ENCODE data around the gene ZNF536. TPM values are rescaled to one million over a fixed set of nuclear protein-coding genes. Genes with fewer than 3 reads are reported as not detected.

The ZNF536 gene
- total RNA-seq, 4 donors from 2014 or later = 0.51 to 1.0 (median 0.77) TPM

- peak in 1 of 2 donors; percentile 66 for DNase-seq (ENCODE audit: low spot score in 2 of 2)
- intact Hi-C loops (cut with DNase I; ENCODE audit: low total_unique reads) = no loop called here
- no peak for TF ChIP-seq CTCF (IDR thresholded peaks at IDR 0.05)
- TF ChIP-seq POLR2A (IDR thresholded peaks at IDR 0.05) = no peak
- 95 to 98% methylated on average over 6 of the region's 6 CpGs for WGBS, 2 donors
- no peak overlapping the region for H3K4me3 ChIP-seq (ENCODE audit: low read depth, poor library complexity, severe bottlenecking)
Measured at GRCh38 chr19:30430206-30430734, 58.1 kb downstream of the ZNF536 start.

- WGBS, 2 donors = 83 to 85% methylated on average over 8 of the region's 8 CpGs
- DNase-seq (ENCODE audit: low spot score in 2 of 2) = no peak
Measured at GRCh38 chr19:30431591-30431990, 59.4 kb downstream of the ZNF536 start.

GRCh38 chr19:30434797-30435594, 62.8 kb downstream of the ZNF536 start:
- DNase-seq (ENCODE audit: low spot score in 2 of 2) = peak in 1 of 2 donors; percentile 5
- WGBS, 2 donors = 92 to 93% methylated on average over 4 of the region's 4 CpGs
- peak in 1 of 3 donors; percentile 31 for TF ChIP-seq CTCF (IDR thresholded peaks at IDR 0.05)
- TF ChIP-seq POLR2A (IDR thresholded peaks at IDR 0.05) = no peak
- no peak overlapping the region for H3K4me3 ChIP-seq (ENCODE audit: low read depth, poor library complexity, severe bottlenecking)
- intact Hi-C loops (cut with DNase I; ENCODE audit: low total_unique reads) = no loop called here

More at GRCh38 chr19:30431591-30431990, 59.4 kb downstream of the ZNF536 start:
- TF ChIP-seq POLR2A (IDR thresholded peaks at IDR 0.05) = no peak
- TF ChIP-seq CTCF (IDR thresholded peaks at IDR 0.05) = no peak
- intact Hi-C loops (cut with DNase I; ENCODE audit: low total_unique reads) = no loop called here
- H3K4me3 ChIP-seq (ENCODE audit: low read depth, poor library complexity, severe bottlenecking) = no peak overlapping the region

- WGBS, 2 donors = 52 to 54% methylated on average over 2 of the region's 2 CpGs
- intact Hi-C loops (cut with DNase I; ENCODE audit: low total_unique reads) = no loop called here
- H3K4me3 ChIP-seq (ENCODE audit: low read depth, poor library complexity, severe bottlenecking) = no peak overlapping the region
- no peak for TF ChIP-seq CTCF (IDR thresholded peaks at IDR 0.05)
- TF ChIP-seq POLR2A (IDR thresholded peaks at IDR 0.05) = no peak
- peak in 1 of 2 donors; percentile 52 for DNase-seq (ENCODE audit: low spot score in 2 of 2)
Measured at GRCh38 chr19:30437869-30438268, 65.7 kb downstream of the ZNF536 start.

- intact Hi-C loops (cut with DNase I; ENCODE audit: low total_unique reads) = no loop called here
- peak in 1 of 2 donors; percentile 36 for DNase-seq (ENCODE audit: low spot score in 2 of 2)
- 74 to 76% methylated on average over 12 of the region's 12 CpGs for WGBS, 2 donors
- H3K4me3 ChIP-seq (ENCODE audit: low read depth, poor library complexity, severe bottlenecking) = no peak overlapping the region
- TF ChIP-seq CTCF (IDR thresholded peaks at IDR 0.05) (no peak), POLR2A (IDR thresholded peaks at IDR 0.05) (no peak)
Measured at GRCh38 chr19:30439310-30439709, 67.1 kb downstream of the ZNF536 start.
